A549 (cell line): ENCODE measurements around the gene SEMA3C.

ENCODE experiments used
- CBX8 ChIP-seq: fragments of 200-600 bp; sonication (generic); IDR thresholded peaks from 2 replicates; pipeline ENCODE4 v1.6.1; 2016
- MAFK ChIP-seq: fragments of 450-650 bp; IDR thresholded peaks from 2 replicates; pipeline ENCODE4 v1.6.1; 2014; ENCODE audit not compliant: partially characterized antibody
- MAZ ChIP-seq: fragments of 150-350 bp; IDR thresholded peaks from 2 replicates; pipeline ENCODE4 v1.6.1; 2014; ENCODE audit warnings: antibody characterized with exemption, low read depth, low read length, borderline replicate concordance
- POLR2A ChIP-seq: IDR thresholded peaks from 2 replicates; pipeline ENCODE4 v1.6.1; 2012; ENCODE audit warnings: mild to moderate bottlenecking, low read length
- POLR2AphosphoS2 ChIP-seq: conservative IDR thresholded peaks from 2 replicates; pipeline ENCODE4 v1.6.1; 2012; ENCODE audit warnings: low read length, improper control_type of control experiment, inconsistent platforms
- RCOR1 ChIP-seq: fragments of 150-350 bp; IDR thresholded peaks from 2 replicates; pipeline ENCODE4 v1.6.1; 2014; ENCODE audit warnings: antibody characterized with exemption, low read length, low read depth
- RFX5 ChIP-seq: fragments of 450-650 bp; IDR thresholded peaks from 2 replicates; pipeline ENCODE4 v1.7.1; 2014; ENCODE audit warnings: antibody characterized with exemption, mild to moderate bottlenecking, moderate library complexity
- SREBF2 ChIP-seq: fragments of 450-650 bp; IDR thresholded peaks from 2 replicates; pipeline ENCODE4 v1.6.1; 2014; ENCODE audit warnings: mild to moderate bottlenecking, moderate library complexity
- TF ChIP-seq, protein P1 (sequence below): fragments of >200 bp; sonication (Bioruptor Twin); formaldehyde crosslinking; IDR thresholded peaks from 3 replicates; pipeline ENCODE4 v1.5.1; 2016

DNA sequence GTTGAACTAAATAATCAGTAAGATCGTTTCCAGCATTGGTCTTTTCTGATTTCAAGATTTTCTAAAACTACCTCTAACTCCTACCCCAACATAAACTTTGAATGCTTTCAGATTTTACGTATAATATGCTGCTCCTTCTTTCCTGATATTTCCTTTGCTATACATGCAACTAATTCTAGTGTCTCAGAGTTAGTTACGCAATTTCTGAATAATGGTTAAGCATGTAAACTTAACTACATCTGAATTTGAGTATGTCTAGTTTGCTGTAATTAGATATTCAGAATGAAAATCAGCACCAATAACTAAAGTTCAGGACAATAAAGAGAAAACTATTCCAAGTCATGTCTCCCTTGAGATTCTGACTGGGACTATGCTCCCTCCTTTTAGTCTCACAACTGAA is 71.0 kb downstream of the SEMA3C start:
- TF ChIP-seq SREBF2 (no peak), POLR2A (no peak), RFX5 (no peak), RCOR1 (no peak), MAZ (no peak), CBX8 (no peak), MAFK (no peak), POLR2AphosphoS2 (no peak)
- TF ChIP-seq, protein P1, sequence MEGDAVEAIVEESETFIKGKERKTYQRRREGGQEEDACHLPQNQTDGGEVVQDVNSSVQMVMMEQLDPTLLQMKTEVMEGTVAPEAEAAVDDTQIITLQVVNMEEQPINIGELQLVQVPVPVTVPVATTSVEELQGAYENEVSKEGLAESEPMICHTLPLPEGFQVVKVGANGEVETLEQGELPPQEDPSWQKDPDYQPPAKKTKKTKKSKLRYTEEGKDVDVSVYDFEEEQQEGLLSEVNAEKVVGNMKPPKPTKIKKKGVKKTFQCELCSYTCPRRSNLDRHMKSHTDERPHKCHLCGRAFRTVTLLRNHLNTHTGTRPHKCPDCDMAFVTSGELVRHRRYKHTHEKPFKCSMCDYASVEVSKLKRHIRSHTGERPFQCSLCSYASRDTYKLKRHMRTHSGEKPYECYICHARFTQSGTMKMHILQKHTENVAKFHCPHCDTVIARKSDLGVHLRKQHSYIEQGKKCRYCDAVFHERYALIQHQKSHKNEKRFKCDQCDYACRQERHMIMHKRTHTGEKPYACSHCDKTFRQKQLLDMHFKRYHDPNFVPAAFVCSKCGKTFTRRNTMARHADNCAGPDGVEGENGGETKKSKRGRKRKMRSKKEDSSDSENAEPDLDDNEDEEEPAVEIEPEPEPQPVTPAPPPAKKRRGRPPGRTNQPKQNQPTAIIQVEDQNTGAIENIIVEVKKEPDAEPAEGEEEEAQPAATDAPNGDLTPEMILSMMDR: no peak
